GM18909 (cell line): ENCODE data around the gene ATP4B.

Source experiments
- ATAC-seq: cut with Tn5 transposase; IDR thresholded peaks from one replicate; pipeline ENCODE4 v1.9.1; 2021; ENCODE audit warnings: mild to moderate bottlenecking; ENCODE audit not compliant: unreplicated experiment, poor library complexity

Gene ATP4B

GRCh38 chr13:113609616-113610015, 48.4 kb downstream of the ATP4B start:
- ATAC-seq, result no peak

DNA sequence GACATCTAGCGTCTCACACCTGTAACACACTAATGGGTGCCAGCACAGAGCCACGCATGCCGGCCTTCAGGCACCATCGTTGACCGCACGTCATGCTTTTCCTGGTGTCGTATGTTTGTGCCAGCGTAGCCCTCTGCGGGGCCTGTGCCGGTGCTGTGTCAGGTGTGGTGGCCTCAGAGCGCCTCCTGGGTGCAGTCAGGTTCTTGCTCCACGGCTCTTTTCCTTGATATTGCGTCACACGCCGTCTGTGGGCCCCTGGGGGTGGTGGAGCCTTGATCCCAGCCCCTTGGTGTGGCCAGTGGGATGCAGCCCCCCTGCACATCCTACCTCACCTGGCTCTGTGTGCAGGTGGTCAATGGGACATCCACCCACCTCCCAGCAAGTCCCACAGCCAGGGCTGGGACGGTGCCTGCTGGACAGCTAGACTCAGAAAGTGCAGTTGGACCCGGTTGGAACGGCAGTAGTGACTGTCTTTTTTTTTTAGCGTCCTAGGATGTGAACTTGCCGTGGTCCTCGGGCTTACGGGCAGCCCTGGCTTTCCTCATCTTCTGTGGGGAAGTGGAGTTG, 48.9 kb downstream of the ATP4B start:
- ATAC-seq, result no peak

DNA sequence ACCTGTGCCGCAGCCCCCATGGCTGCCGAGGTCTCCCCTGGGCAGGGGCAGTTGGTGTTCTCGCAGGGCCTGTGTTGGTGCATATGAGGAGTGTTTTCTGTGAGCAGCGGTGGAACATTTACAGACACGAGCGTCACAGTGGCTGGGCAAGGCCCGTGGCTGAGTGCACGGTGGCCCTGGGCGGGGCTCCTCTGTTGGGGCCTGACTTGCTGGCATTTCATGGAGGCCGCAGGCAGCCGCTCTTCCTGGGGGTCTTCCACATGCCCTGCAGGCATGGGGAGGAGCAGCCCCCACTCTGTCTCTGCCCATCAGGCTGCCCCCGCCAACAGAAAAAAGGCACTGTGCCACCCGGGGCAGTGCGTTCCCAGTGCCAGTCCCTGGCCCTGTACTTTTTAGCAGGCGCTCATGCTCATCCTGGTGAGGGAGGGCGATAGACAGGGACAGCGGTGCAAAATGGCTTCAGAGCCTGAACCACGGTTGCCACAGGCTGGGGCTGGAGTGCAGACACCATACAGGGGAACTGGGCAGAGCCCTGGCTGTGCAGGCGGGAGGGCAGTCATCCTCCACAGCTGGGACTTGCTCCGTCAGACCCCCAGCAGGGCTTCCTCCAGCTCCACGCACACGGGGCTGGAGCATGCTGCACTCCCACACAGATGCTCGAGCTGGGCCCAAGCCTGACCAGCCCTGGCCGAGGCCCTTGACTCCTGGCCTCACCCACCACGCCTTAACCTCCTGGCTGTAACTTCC, 49.9 kb downstream of the ATP4B start:
- no peak for ATAC-seq

DNA sequence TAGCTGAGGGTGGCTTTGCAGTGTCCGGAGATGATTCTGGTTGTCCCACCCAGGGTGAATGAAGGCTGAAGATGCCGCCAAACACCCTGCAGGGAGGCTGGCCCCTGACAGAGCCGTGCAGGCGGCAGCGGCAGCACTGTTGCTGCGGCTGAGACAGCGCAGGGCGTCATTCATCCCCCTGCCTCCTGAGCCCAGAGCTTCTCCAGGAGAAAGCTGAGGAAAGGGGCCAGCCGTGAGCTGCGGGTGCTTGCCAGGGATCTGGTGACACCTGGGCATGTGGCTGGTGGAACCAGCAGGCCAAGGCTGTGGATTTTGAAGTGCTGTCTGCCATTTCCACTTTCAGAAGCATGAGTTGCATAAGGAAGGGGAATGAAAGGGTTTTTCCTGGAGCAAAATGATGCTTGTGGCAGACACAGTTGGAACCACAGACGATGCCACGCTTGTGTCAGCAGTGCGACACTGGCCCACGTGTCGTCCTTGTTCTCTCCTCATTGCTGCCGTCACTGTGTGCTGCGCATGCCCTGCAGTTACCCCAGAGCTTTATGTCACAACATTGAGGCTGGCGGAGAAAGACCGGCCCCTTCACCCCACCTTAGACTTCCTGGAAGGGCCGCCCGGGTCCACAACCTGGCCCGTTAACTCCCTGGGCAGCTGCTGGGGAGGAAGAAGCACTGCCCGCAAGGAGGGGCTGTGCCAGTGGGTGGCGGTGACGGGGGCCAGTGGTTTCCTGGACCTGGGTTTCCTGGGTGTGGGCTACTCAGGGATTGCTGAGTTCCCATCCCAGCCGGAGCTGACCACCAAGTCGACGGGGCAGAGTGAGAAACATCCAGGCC, 50.7 kb downstream of the ATP4B start:
- no peak for ATAC-seq

GRCh38 chr13:113605866-113606438, 52.0 kb downstream of the ATP4B start:
- no peak for ATAC-seq

DNA sequence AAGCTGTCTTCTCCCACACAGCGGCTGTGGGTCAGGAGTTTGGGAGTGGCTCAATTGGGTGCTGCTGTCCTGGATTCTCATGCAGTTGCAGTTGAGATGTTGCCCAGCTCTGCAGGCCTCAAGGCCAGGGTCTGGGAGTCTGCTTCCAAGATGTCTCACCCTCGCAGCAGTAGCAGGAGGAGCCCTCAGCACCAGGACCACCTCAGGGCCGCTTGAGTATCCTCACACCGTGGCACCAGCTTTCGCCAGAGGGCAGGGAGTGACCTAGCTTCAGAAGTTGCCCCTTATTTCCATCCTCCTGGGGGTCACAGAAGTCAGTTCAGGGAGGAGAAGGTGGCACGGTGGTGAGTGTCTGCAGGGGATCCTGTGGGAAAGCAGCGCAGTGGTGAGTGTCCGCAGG, 52.5 kb downstream of the ATP4B start:
- no peak for ATAC-seq

- no peak for ATAC-seq
Measured at GRCh38 chr13:113604186-113604585, 53.8 kb downstream of the ATP4B start.

GRCh38 chr13:113603116-113603710, 54.8 kb downstream of the ATP4B start:
- no peak for ATAC-seq

DNA sequence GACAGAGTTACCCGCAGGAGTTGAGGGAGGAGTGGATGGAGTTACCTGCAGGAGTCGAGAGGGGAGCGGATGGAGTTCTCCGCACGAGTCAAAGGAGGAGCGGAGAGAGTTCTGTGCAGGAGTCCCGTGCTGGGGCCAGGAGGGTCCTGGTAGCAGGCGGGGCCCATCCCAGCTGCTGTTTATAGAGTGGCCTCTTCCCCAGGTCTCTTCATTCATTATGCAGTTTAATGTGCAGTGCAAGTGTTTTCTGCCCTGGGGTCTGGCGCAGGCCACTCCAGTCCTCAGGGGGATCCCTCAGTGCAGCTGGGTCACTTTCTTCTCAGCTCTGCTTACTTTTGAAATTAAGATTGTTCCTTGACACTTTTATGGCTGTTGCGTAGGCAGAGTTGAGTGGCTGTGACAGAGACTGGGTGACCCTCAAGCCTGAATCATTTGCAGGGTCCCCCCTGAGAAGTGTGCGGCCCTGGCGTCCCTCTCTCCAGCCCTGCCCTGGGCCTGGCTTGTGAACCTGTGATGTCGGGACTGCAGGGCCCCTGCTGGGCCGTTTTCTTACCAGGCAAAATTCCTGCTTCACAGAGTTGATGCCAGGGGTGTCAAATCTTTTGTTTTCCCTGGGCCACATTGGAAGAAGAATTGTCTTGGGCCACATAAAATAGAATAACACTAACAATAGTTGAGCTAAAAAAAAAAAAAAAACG, 55.6 kb downstream of the ATP4B start:
- no peak for ATAC-seq

GRCh38 chr13:113601166-113602070, 56.6 kb downstream of the ATP4B start:
- no peak for ATAC-seq

- no peak for ATAC-seq
Measured at GRCh38 chr13:113599391-113599790, 58.6 kb downstream of the ATP4B start.
